SH-SY5Y (cell line): ENCODE data around the gene RAB6B.

Experiments used
- GATA2 ChIP-seq: IDR thresholded peaks from 2 replicates; pipeline ENCODE4 v1.6.1; 2011; ENCODE audit warnings: mild to moderate bottlenecking, low read depth, low read length
- GATA3 ChIP-seq: IDR thresholded peaks from 2 replicates; pipeline ENCODE4 v1.6.1; 2011; ENCODE audit warnings: low read depth, mild to moderate bottlenecking, low read length, moderate library complexity

DNA sequence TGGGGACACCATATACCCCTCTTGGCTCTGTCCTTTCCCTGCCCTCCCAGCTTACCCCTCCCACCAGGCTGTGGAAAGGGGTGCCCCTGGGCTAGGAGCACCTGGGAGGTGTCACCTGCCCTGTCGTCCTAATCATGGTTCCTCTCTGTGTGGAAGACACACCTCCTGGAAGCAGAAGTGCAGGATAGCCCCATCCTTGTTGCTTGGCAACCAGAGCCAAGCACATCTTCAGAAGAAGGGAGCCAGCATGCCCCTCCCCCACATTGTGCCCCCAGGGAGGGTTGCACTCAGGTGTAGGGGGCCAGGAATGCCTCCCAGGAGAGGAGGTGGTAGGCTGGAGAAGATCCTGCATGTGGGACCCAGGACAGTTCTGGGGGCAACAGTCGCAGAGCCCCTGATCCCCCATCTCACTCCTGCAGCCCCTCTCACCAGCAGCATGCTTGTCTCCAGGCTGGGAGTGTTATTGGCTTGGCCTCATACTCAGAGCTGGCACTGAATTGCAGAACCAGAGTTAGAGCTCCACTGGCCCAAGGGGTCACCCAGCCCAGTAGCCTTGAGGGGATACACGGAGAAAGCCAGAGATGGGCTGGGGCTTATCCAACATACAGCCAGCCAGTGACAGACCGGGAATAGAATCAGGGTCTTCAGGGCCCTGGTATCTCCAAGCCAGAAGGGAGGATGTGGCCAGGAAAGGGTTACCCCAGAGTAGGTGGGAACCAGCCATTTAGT lies 8.4 kb downstream of the RAB6B start:
- no peak for TF ChIP-seq GATA2
- no peak for TF ChIP-seq GATA3
